GM18870 (cell line): Measurements from ENCODE around the gene SALL2.
A peak's percentile ranks its signal among the peaks of the same experiment; 100 is the strongest.

Source experiments
- ATAC-seq: cut with Tn5 transposase; IDR thresholded peaks from one replicate; pipeline ENCODE4 v1.9.1; 2021; ENCODE audit warnings: moderate library complexity; ENCODE audit not compliant: unreplicated experiment

Gene SALL2

GRCh38 chr14:21528381-21529348 lies 2.5 kb upstream of the SALL2 start:
- ATAC-seq = no peak

GRCh38 chr14:21527318-21527679 lies 1.2 kb upstream of the SALL2 start:
- ATAC-seq = no peak

- no peak for ATAC-seq
These were observed 649 bp upstream of the SALL2 start for GRCh38 chr14:21526672-21527317.

- no peak for ATAC-seq
These were observed 580 bp downstream of the SALL2 start for GRCh38 chr14:21525571-21525961.

GRCh38 chr14:21524575-21525490 lies 1.3 kb downstream of the SALL2 start:
- no peak for ATAC-seq

GRCh38 chr14:21523203-21523602 lies 2.9 kb downstream of the SALL2 start:
- ATAC-seq = no peak

- ATAC-seq = no peak
These were observed 4.6 kb downstream of the SALL2 start for GRCh38 chr14:21521501-21521900.

- no peak for ATAC-seq
These were observed 5.4 kb downstream of the SALL2 start for GRCh38 chr14:21520767-21521166.

GRCh38 chr14:21518725-21519124 lies 7.4 kb downstream of the SALL2 start:
- no peak for ATAC-seq

- no peak for ATAC-seq
These were observed 11.8 kb downstream of the SALL2 start for GRCh38 chr14:21514341-21514740.

GRCh38 chr14:21510735-21511657 lies 15.2 kb downstream of the SALL2 start, which contains the start of gene METTL3:
Gene METTL3, minus strand, starts transcription at chr14:21511340. Its CDS starts 117 bp downstream, at chr14:21511223.
- ATAC-seq = peak; percentile 96

GRCh38 chr14:21509432-21510143 lies 16.6 kb downstream of the SALL2 start:
- ATAC-seq = no peak

GRCh38 chr14:21506557-21506956 lies 19.6 kb downstream of the SALL2 start:
- ATAC-seq = no peak

GRCh38 chr14:21505012-21505553 lies 21.1 kb downstream of the SALL2 start:
- peak; percentile 88 for ATAC-seq

- no peak for ATAC-seq
These were observed 22.8 kb downstream of the SALL2 start for GRCh38 chr14:21503376-21503775.

- ATAC-seq = no peak
These were observed 24.6 kb downstream of the SALL2 start for GRCh38 chr14:21501568-21501967.

GRCh38 chr14:21498540-21499526 lies 27.3 kb downstream of the SALL2 start:
- no peak for ATAC-seq

GRCh38 chr14:21496453-21496852 lies 29.7 kb downstream of the SALL2 start:
- ATAC-seq = no peak
